Mammary epithelial cell (primary cell): ENCODE measurements around the gene TMEM80.

Experiments
- EZH2 ChIP-seq: IDR thresholded peaks from 2 replicates; pipeline ENCODE4 v1.6.1; 2012; ENCODE audit warnings: low read length, inconsistent platforms, borderline replicate concordance
- TF ChIP-seq, protein P1 (sequence below), 2 donors: IDR thresholded peaks in 1 of 2; conservative IDR thresholded peaks in 1 of 2; 2 replicates each; pipeline ENCODE4 v1.5.1; 2011 to 2012; ENCODE audit warnings: inconsistent platforms in 2 of 2, low read length in 2 of 2, mild to moderate bottlenecking in 2 of 2, control low read depth in 1 of 2, low read depth in 1 of 2; ENCODE audit not compliant: insufficient read depth in 1 of 2; ENCODE audit errors: extremely low read depth in 1 of 2

GRCh38 chr11:692824-693414 is 2.7 kb upstream of the TMEM80 start:
- TF ChIP-seq, protein P1, sequence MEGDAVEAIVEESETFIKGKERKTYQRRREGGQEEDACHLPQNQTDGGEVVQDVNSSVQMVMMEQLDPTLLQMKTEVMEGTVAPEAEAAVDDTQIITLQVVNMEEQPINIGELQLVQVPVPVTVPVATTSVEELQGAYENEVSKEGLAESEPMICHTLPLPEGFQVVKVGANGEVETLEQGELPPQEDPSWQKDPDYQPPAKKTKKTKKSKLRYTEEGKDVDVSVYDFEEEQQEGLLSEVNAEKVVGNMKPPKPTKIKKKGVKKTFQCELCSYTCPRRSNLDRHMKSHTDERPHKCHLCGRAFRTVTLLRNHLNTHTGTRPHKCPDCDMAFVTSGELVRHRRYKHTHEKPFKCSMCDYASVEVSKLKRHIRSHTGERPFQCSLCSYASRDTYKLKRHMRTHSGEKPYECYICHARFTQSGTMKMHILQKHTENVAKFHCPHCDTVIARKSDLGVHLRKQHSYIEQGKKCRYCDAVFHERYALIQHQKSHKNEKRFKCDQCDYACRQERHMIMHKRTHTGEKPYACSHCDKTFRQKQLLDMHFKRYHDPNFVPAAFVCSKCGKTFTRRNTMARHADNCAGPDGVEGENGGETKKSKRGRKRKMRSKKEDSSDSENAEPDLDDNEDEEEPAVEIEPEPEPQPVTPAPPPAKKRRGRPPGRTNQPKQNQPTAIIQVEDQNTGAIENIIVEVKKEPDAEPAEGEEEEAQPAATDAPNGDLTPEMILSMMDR (conservative IDR thresholded peaks at IDR 0.05 in 1 of 2, IDR thresholded peaks at IDR 0.05 in 1 of 2; ENCODE audit: extremely low read depth in 1 of 2, insufficient read depth in 1 of 2, low read depth in 1 of 2, low read length in 2 of 2), result peak in 1 of 2 donors; percentile 10
- TF ChIP-seq EZH2, result no peak
